ENCODE data around the gene SIPA1L3. TPM values are rescaled to one million over a fixed set of nuclear protein-coding genes. Genes with fewer than 3 reads are reported as not detected.

The SIPA1L3 gene
- polyA plus RNA-seq, 1 donor from 2014 or later: 2.8 TPM

DNA sequence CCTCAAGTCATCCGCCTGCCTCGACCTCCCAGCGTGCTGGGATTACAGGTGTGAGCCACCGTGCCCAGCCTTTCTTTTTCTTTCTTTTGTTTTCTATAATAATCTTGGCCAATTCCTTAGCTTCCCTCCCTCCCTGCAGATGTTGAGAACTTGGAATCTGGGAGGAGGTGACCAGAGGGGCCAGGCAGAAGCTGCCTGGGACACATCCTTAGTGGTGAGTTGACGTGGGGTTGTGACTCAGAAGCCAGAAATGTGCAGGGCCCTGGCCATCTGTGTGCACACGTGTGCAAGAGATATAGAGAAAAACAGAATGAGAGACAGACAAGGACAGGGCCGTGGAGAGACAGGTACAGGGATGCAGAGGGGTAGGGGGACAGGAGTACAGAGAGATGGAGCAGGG, 154.3 kb downstream of the SIPA1L3 start:
- Histone ChIP-seq H3K9ac (ENCODE audit: low read length) (no peak overlapping the region), H3K4me2 (ENCODE audit: low read length) (no peak overlapping the region), H2AFZ (ENCODE audit: low read depth, low read length) (no peak overlapping the region), H3K36me3 (ENCODE audit: insufficient read depth, low read length) (no peaks in the 10 kb centered on the region), H3K27me3 (ENCODE audit: insufficient read depth, low read depth, low read length) (no peaks in the 10 kb centered on the region), H3K79me2 (replicated peaks; ENCODE audit: insufficient read depth, low read length) (no peaks in the 10 kb centered on the region), H3F3A (ENCODE audit: insufficient read depth, low read length, poor library complexity, severe bottlenecking) (no peaks in the 10 kb centered on the region), H3K9me3 (ENCODE audit: low read length) (no peaks in the 10 kb centered on the region), H3K27ac (ENCODE audit: low read length) (no peak overlapping the region), H4K20me1 (ENCODE audit: insufficient read depth) (no peaks in the 10 kb centered on the region), H3K9me2 (ENCODE audit: insufficient read depth, low read length) (no peaks in the 10 kb centered on the region), H3K4me3 (ENCODE audit: low read length) (no peak overlapping the region)
- TF ChIP-seq, protein P1, sequence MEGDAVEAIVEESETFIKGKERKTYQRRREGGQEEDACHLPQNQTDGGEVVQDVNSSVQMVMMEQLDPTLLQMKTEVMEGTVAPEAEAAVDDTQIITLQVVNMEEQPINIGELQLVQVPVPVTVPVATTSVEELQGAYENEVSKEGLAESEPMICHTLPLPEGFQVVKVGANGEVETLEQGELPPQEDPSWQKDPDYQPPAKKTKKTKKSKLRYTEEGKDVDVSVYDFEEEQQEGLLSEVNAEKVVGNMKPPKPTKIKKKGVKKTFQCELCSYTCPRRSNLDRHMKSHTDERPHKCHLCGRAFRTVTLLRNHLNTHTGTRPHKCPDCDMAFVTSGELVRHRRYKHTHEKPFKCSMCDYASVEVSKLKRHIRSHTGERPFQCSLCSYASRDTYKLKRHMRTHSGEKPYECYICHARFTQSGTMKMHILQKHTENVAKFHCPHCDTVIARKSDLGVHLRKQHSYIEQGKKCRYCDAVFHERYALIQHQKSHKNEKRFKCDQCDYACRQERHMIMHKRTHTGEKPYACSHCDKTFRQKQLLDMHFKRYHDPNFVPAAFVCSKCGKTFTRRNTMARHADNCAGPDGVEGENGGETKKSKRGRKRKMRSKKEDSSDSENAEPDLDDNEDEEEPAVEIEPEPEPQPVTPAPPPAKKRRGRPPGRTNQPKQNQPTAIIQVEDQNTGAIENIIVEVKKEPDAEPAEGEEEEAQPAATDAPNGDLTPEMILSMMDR (IDR thresholded peaks at IDR 0.05; ENCODE audit: poor library complexity, severe bottlenecking): no peak

DNA sequence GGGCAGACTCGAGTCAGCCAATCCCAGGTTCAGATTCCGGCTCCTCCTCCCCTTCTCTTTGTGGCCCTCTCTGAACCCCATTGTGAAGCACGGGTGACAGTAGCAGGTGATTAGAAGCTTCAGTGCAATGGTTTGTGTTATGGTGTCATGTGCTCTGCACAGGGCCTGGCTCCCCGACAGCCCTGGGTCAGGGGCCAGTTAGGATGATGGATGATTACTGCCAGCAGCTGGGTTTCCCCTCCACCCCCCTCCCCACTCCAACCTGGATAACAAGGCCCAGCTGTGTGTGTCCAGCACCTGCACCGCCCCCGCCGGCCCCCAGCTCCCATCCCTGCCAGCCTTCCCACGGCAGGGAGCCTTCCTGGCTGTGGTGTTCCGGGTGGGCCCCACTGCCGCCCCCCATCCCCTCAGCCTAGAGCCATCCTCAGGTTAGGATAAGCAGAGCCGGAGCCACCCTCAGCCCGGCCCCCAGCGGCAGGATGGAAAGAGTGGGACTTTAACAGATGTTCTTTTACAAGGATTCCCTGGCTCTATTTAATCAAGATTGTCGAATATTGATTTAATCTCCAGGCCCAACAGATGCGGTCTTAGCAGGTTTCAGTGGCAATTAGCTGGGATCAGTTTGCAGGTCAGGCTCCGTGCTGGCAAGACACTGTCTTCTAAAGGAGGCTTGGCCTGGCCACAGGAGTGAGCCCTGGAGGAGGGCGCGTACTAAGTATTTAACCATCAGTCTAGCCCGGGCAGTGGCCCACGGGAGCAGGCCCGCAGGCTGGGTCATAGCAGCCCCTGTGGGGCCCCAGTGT, 156.2 kb downstream of the SIPA1L3 start:
- no peaks in the 10 kb centered on the region for H3K9me2 ChIP-seq (ENCODE audit: insufficient read depth, low read length)
- H3K79me2 ChIP-seq (replicated peaks; ENCODE audit: insufficient read depth, low read length): no peaks in the 10 kb centered on the region
- no peak overlapping the region for H3K4me2 ChIP-seq (ENCODE audit: low read length)
- TF ChIP-seq TAF1 (IDR thresholded peaks at IDR 0.05; ENCODE audit: low read depth) (no peak), POLR2AphosphoS5 (IDR thresholded peaks at IDR 0.05) (no peak), RAD21 (conservative IDR thresholded peaks at IDR 0.05) (no peak), SMC3 (conservative IDR thresholded peaks at IDR 0.05; ENCODE audit: poor library complexity) (no peak), EZH2 (IDR thresholded peaks at IDR 0.05; ENCODE audit: borderline replicate concordance, insufficient read depth, low read length, poor library complexity, severe bottlenecking) (no peak), MXI1 (conservative IDR thresholded peaks at IDR 0.05; ENCODE audit: poor library complexity, severe bottlenecking) (no peak), REST (IDR thresholded peaks at IDR 0.05; ENCODE audit: borderline replicate concordance) (no peak), EP300 (conservative IDR thresholded peaks at IDR 0.05; ENCODE audit: poor library complexity, severe bottlenecking) (no peak)
- TF ChIP-seq, protein P1 (IDR thresholded peaks at IDR 0.05; ENCODE audit: poor library complexity, severe bottlenecking): no peak
- no peaks in the 10 kb centered on the region for H4K20me1 ChIP-seq (ENCODE audit: insufficient read depth)
- H3K36me3 ChIP-seq (ENCODE audit: insufficient read depth, low read length): no peaks in the 10 kb centered on the region
- H3K27me3 ChIP-seq (ENCODE audit: insufficient read depth, low read depth, low read length): no peaks in the 10 kb centered on the region
- H3K4me3 ChIP-seq (ENCODE audit: low read length): no peak overlapping the region
- H3K9me3 ChIP-seq (ENCODE audit: low read length): no peaks in the 10 kb centered on the region
- no peaks in the 10 kb centered on the region for H3F3A ChIP-seq (ENCODE audit: insufficient read depth, low read length, poor library complexity, severe bottlenecking)
- no peak overlapping the region for H3K27ac ChIP-seq (ENCODE audit: low read length)
- no peak overlapping the region for H3K9ac ChIP-seq (ENCODE audit: low read length)
- H2AFZ ChIP-seq (ENCODE audit: low read depth, low read length): no peak overlapping the region

Data from neural cell (in vitro differentiated cells).